Measurements from ENCODE around the gene DDX23. TPM values are rescaled to one million over a fixed set of nuclear protein-coding genes. Genes with fewer than 3 reads are reported as not detected.

The DDX23 gene
- total RNA-seq, 1 experiment from 2014 or later: 98.1 TPM

DNA sequence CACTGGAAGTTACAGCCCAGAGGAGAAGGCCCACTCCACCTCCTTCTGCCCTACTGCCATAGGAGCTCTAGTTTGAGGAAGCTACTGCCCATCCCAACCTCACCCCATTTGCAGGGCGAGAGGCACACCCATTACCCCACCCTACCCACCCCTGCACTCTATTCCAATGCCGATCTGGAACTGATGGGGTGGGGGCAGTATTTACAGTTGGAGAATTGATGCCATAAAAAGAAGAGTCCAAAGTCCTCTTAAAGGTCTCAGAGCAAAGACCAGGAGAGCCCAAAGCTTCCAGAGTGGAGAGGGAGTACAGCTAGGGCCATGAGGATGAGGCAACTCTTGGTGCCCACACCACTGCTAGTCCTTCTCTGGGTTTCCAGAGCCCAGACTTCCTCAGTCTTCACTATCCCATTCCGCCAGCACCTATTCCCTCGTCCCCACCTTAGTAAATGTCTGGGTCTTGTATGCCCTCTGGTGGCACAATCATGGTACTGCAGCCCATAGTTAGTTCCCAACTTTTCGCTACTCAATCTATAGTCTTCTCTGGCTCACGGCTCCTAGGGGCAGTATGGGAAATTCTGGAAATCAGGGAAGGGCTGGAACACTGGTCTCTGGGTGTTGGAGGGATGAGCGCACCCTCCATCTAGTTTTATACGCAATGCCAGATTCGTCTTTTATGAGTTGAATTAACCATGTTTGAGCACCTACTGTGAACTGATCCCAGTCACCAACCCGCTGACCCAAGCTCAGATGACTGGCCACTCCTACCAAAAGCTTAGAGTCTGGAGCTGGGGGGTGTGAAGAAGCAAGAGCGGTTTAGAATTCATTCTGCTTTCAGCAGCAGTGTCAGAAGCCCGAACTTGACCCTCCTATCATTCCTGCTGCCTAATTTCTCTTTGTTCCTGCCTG lies 56.2 kb downstream of the DDX23 start:
- Histone ChIP-seq H2BK12ac (ENCODE audit: insufficient read length, low read depth, low read length) (no peak overlapping the region), H3K27me3 (ENCODE audit: insufficient read depth, low read length) (no peaks in the 10 kb centered on the region; the same call in 1 of the 2 replicates), H2AFZ (ENCODE audit: low read length) (no peak overlapping the region), H2BK20ac (ENCODE audit: low read depth, low read length, poor library complexity, severe bottlenecking) (no peak overlapping the region), H3K4me1 (ENCODE audit: insufficient read depth, low read length) (no peaks in the 10 kb centered on the region), H2BK15ac (ENCODE audit: low read depth, low read length) (no peak overlapping the region), H4K8ac (replicated peaks; ENCODE audit: insufficient read length, low read depth, low read length) (no peak overlapping the region), H3K4me2 (ENCODE audit: insufficient read depth, insufficient read length, low read length) (no peak overlapping the region), H3T11ph (ENCODE audit: low read length) (no peak overlapping the region), H3K9me3 (ENCODE audit: control insufficient read depth, low read depth, low read length) (no peaks in the 10 kb centered on the region), H3K23me2 (ENCODE audit: insufficient read length, low read depth, low read length, poor library complexity, severe bottlenecking) (no peaks in the 10 kb centered on the region), H3K27ac (ENCODE audit: insufficient read length, low read depth, low read length) (no peak overlapping the region), H3K9ac (ENCODE audit: extremely low read depth, insufficient read length, low read length) (no peak overlapping the region), H3K79me2 (ENCODE audit: insufficient read depth, low read length) (no peaks in the 10 kb centered on the region), H3K18ac (ENCODE audit: insufficient read length, low read depth, low read length) (no peak overlapping the region), H4K91ac (ENCODE audit: insufficient read length, low read depth, low read length) (no peak overlapping the region), H2AK5ac (ENCODE audit: insufficient read length, low read length) (no peak overlapping the region), H2BK5ac (ENCODE audit: insufficient read length, low read length) (no peak overlapping the region), H3K23ac (ENCODE audit: insufficient read length, low read depth, low read length) (no peak overlapping the region), H3K56ac (ENCODE audit: insufficient read length, low read depth, low read length) (no peak overlapping the region), H2BK120ac (ENCODE audit: low read depth, low read length, poor library complexity, severe bottlenecking) (no peak overlapping the region), H3K4ac (ENCODE audit: low read depth, low read length) (no peak overlapping the region), H4K20me1 (ENCODE audit: control insufficient read depth, insufficient read depth, insufficient read length) (no peaks in the 10 kb centered on the region), H4K5ac (ENCODE audit: insufficient read length, low read depth, low read length) (no peak overlapping the region), H3K14ac (ENCODE audit: insufficient read depth, low read length) (no peak overlapping the region), H3K79me1 (ENCODE audit: insufficient read depth, low read depth, low read length, poor library complexity, severe bottlenecking) (no peaks in the 10 kb centered on the region)
- H3K27me3 Mint-ChIP-seq (ENCODE audit: low read depth): peaks cover 8% of the 10 kb centered on the region
- no CpG with 5 or more reads among the region's 12 CpGs for WGBS (ENCODE audit: extremely low coverage, insufficient read length, low lambda C conversion rate)
- H3K4me1 Mint-ChIP-seq: peaks cover 13 to 15% of the 10 kb centered on the region in 2 experiments
- H3K36me3 Mint-ChIP-seq (ENCODE audit: insufficient read depth in 1 of 3, low read depth in 3 of 3): no peaks in the 10 kb centered on the region
- peak; percentile 97 for TF ChIP-seq CTCF (conservative IDR thresholded peaks at IDR 0.05)
- DNase-seq: peak; percentile 91
- H3K27ac Mint-ChIP-seq: no peak overlapping the region
- H3K4me3 Mint-ChIP-seq: peak overlapping the region in 1 of 2 experiments; percentile 56; a peak in 3 of 5 replicates
- no peaks in the 10 kb centered on the region for H3K9me3 Mint-ChIP-seq

Data from H9 (cell line).